Prostate gland (tissue), 2 donors: ENCODE results near the gene PDE4D.
A peak's percentile ranks its signal among the peaks of the same experiment; 100 is the strongest.

Experiments
- CTCF ChIP-seq, 4 experiments: fragments of 200-600 bp in 2 of 4; fragments of 450-650 bp in 2 of 4; sonication (generic) in 2 of 4; IDR thresholded peaks; 1 replicate in 3 of 4; 2 replicates in 1 of 4; pipeline ENCODE4 v1.5.1; 2016 to 2019; ENCODE audit warnings: antibody characterized with exemption in 4 of 4, mild to moderate bottlenecking in 2 of 4, moderate library complexity in 2 of 4
- POLR2AphosphoS5 ChIP-seq: sonication (generic); formaldehyde crosslinking; IDR thresholded peaks from one replicate; pipeline ENCODE4 v1.6.1; 2017; ENCODE audit warnings: antibody characterized with exemption

- TF ChIP-seq CTCF (IDR thresholded peaks at IDR 0.05) (no peak), POLR2AphosphoS5 (peak; percentile 23)
These were observed 830.4 kb downstream of the PDE4D start for GRCh38 chr5:59062986-59063683.
